Transverse colon (tissue), 4 donors: ENCODE data around the gene CDK15. TPM values are rescaled to one million over a fixed set of nuclear protein-coding genes. Genes with fewer than 3 reads are reported as not detected.

Experiments
- DNase-seq: peaks from one replicate; pipeline ENCODE4 v3.0.0-alpha.2; 2019
- H3K27ac ChIP-seq, 4 donors: fragments of 200-600 bp; sonication (generic); 2 replicates each; pipeline ENCODE4 v1.5.1; 2016 to 2018; ENCODE audit warnings: inconsistent platforms in 4 of 4
- H3K27me3 ChIP-seq: fragments of 200-600 bp; sonication (generic); 2 replicates; pipeline ENCODE4 v1.5.1; 2017; ENCODE audit warnings: inconsistent platforms
- H3K36me3 ChIP-seq, 4 donors: fragments of 200-600 bp; sonication (generic); 2 replicates each; pipeline ENCODE4 v1.5.1; 2017 to 2019; ENCODE audit warnings: inconsistent platforms in 4 of 4
- H3K4me1 ChIP-seq, 4 donors: fragments of 200-600 bp; sonication (generic); 2 replicates each; pipeline ENCODE4 v1.5.1; 2017 to 2020; ENCODE audit warnings: inconsistent platforms in 4 of 4
- H3K4me3 ChIP-seq, 4 donors: fragments of 200-600 bp; sonication (generic); 1 replicate in 1 of 4; 2 replicates in 3 of 4; pipeline versions ENCODE4 v1.5.1 to v1.6.1; 2017 to 2019; ENCODE audit warnings: inconsistent platforms in 4 of 4
- H3K9me3 ChIP-seq, 2 donors: fragments of 200-600 bp; sonication (generic); 2 replicates each; pipeline ENCODE4 v1.5.1; 2017 to 2019; ENCODE audit warnings: inconsistent platforms in 2 of 2
- CTCF ChIP-seq, 5 experiments: fragments of 200-600 bp in 3 of 5; fragments of 450-650 bp in 2 of 5; sonication (generic) in 3 of 5; IDR thresholded peaks; 1 replicate in 2 of 5; 2 replicates in 3 of 5; pipeline ENCODE4 v1.5.1; 2016 to 2017; ENCODE audit warnings: antibody characterized with exemption in 5 of 5, inconsistent platforms in 3 of 5, mild to moderate bottlenecking in 2 of 5, moderate library complexity in 1 of 5
- EP300 ChIP-seq: sonication (generic); formaldehyde crosslinking; IDR thresholded peaks from one replicate; pipeline ENCODE4 v1.6.1; 2017; ENCODE audit warnings: antibody characterized with exemption, low read depth
- POLR2A ChIP-seq: fragments of 450-650 bp; IDR thresholded peaks from one replicate; pipeline ENCODE4 v1.6.1; 2016; ENCODE audit warnings: antibody characterized with exemption, mild to moderate bottlenecking, moderate library complexity
- POLR2AphosphoS5 ChIP-seq, 3 donors: sonication (generic); formaldehyde crosslinking; IDR thresholded peaks; one replicate each; pipeline ENCODE4 v1.6.1; 2016; ENCODE audit warnings: antibody characterized with exemption in 3 of 3
- WGBS, 2 donors: methylation state at CpG; one replicate each; pipeline ENCODE4 v1.1.5; 2018; ENCODE audit warnings: low coverage in 1 of 2; 5-methylcytosine and 5-hydroxymethylcytosine counted together
- in situ Hi-C, 4 donors: fragments of 200-750 bp; cut with MboI; loops; one replicate each; pipeline versions ENCODE4 v1.15.0 to v1.15.1; 2017; ENCODE audit warnings: low sequenced_read_pairs in 3 of 4, low pct_ligation_motif_present in 1 of 4, low pct_unique_long_range_greater_than_20kb in 1 of 4
- intact Hi-C: fragments of 100-400 bp; cut with DNase I; formaldehyde crosslinking; loops from one replicate; pipeline ENCODE4 v1.15.1; 2023; ENCODE audit warnings: low total_unique reads
- total RNA-seq, 4 donors: library from RNA; depleted of rRNA; stranded (reverse); fragments of >200 nt; gene quantifications; one replicate each; pipeline ENCODE4 v1.1.0, GENCODE V29; 2016

CDK15 gene
- total RNA-seq, 4 donors from 2014 or later, result 0.14 to 0.79 TPM; not detected in 2

- in situ Hi-C loops (no loop called here), intact Hi-C loops (no loop called here)
- Histone ChIP-seq H3K36me3 (no peaks in the 10 kb centered on the region), H3K27ac (no peak overlapping the region), H3K4me3 (no peak overlapping the region), H3K4me1 (peaks cover 0 to 5% (median 4%) of the 10 kb centered on the region in 4 donors), H3K27me3 (peaks cover 6% of the 10 kb centered on the region), H3K9me3 (no peaks in the 10 kb centered on the region)
- 90 to 92% methylated on average over 4 of the region's 4 CpGs for WGBS, 2 donors
- TF ChIP-seq CTCF (IDR thresholded peaks at IDR 0.05) (no peak), EP300 (no peak), POLR2AphosphoS5 (IDR thresholded peaks at IDR 0.05) (no peak), POLR2A (no peak)
- DNase-seq, result no peak
Observed at GRCh38 chr2:201881741-201882140, 75.4 kb downstream of the CDK15 start.

GRCh38 chr2:201882353-201883090 lies 76.2 kb downstream of the CDK15 start:
- no peak overlapping the region for H3K27ac ChIP-seq
- TF ChIP-seq POLR2AphosphoS5 (IDR thresholded peaks at IDR 0.05), result no peak
- TF ChIP-seq EP300, result no peak
- no peak for TF ChIP-seq CTCF (IDR thresholded peaks at IDR 0.05)
- no peak overlapping the region for H3K4me3 ChIP-seq
- in situ Hi-C loops (no loop called here), intact Hi-C loops (no loop called here)
- peaks cover 0 to 5% (median 4%) of the 10 kb centered on the region in 4 donors for H3K4me1 ChIP-seq
- no peaks in the 10 kb centered on the region for H3K36me3 ChIP-seq
- DNase-seq, result no peak
- 18 to 38% methylated on average over 5 to 14 of the region's 14 CpGs for WGBS, 2 donors
- H3K27me3 ChIP-seq, result peaks cover 6% of the 10 kb centered on the region
- no peaks in the 10 kb centered on the region for H3K9me3 ChIP-seq

GRCh38 chr2:201883606-201884369 lies 77.5 kb downstream of the CDK15 start:
- Histone ChIP-seq H3K4me3 (no peak overlapping the region), H3K4me1 (peaks cover 0 to 5% (median 4%) of the 10 kb centered on the region in 4 donors), H3K9me3 (no peaks in the 10 kb centered on the region), H3K27me3 (peaks cover 6% of the 10 kb centered on the region), H3K36me3 (no peaks in the 10 kb centered on the region), H3K27ac (no peak overlapping the region)
- DNase-seq, result no peak
- WGBS, 2 donors, result 47 to 64% methylated on average over 4 to 8 of the region's 8 CpGs
- in situ Hi-C loops, result no loop called here
- intact Hi-C loops, result no loop called here
- TF ChIP-seq CTCF (IDR thresholded peaks at IDR 0.05) (no peak), POLR2AphosphoS5 (IDR thresholded peaks at IDR 0.05) (no peak), POLR2A (no peak), EP300 (no peak)

- Histone ChIP-seq H3K4me3 (no peak overlapping the region), H3K27ac (no peak overlapping the region), H3K4me1 (peaks cover 0 to 5% (median 4%) of the 10 kb centered on the region in 4 donors), H3K27me3 (no peaks in the 10 kb centered on the region), H3K9me3 (no peaks in the 10 kb centered on the region), H3K36me3 (no peaks in the 10 kb centered on the region)
- TF ChIP-seq EP300, result no peak
- no peak for TF ChIP-seq POLR2A
- TF ChIP-seq POLR2AphosphoS5 (IDR thresholded peaks at IDR 0.05), result no peak
- no peak for TF ChIP-seq CTCF (IDR thresholded peaks at IDR 0.05)
- DNase-seq, result no peak
- intact Hi-C loops, result no loop called here
- in situ Hi-C loops, result no loop called here
- WGBS, 2 donors, result 62 to 75% methylated on average over 3 of the region's 3 CpGs
Observed at GRCh38 chr2:201886504-201886903, 80.2 kb downstream of the CDK15 start.
